ENCODE measurements around the gene SEPTIN7. TPM values are rescaled to one million over a fixed set of nuclear protein-coding genes. Genes with fewer than 3 reads are reported as not detected.
A peak's percentile ranks its signal among the peaks of the same experiment; 100 is the strongest.

Gene SEPTIN7
- polyA plus RNA-seq, 3 donors from 2014 or later: 794 to 1,103 (median 966) TPM

- H3K27ac Mint-ChIP-seq: peak overlapping the region; percentile 95 to 99 (median 98)
- peak overlapping the region; percentile 90 to 98 (median 97) for H3K4me3 Mint-ChIP-seq
- H3K27me3 Mint-ChIP-seq (ENCODE audit: low read depth in 3 of 3): peaks cover 17 to 30% (median 21%) of the 10 kb centered on the region in 3 donors
- no peaks in the 10 kb centered on the region for H3K9me3 Mint-ChIP-seq
- no peaks in the 10 kb centered on the region for H3K36me3 Mint-ChIP-seq
- DNase-seq: peak; percentile 93
- H3K4me1 Mint-ChIP-seq: peaks cover 56 to 62% of the 10 kb centered on the region in 2 donors
Measured at GRCh38 chr7:35801392-35802101, 690 bp downstream of the SEPTIN7 start.

DNA sequence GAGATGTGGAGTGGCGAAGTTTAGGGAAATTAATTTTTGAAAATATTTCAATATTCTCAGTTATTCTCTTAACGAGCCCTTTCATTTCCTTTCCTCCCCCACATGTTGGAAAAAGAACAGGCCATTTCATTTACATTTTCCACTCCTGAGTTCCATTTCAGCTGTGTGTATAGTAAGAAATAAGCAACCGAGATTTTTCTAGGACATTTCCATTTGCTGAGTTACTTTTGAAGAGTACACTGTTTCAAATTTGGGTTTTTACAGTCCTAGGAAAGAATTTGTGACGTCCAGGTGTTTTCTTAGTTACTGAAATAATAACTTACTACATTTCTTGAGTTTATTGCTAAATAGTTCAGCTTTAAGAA, 1.2 kb downstream of the SEPTIN7 start:
- Mint-ChIP-seq H3K9me3 (no peaks in the 10 kb centered on the region), H3K27me3 (ENCODE audit: low read depth in 3 of 3) (peaks cover 17 to 29% (median 21%) of the 10 kb centered on the region in 3 donors), H3K4me1 (peaks cover 61 to 67% of the 10 kb centered on the region in 2 donors), H3K36me3 (no peaks in the 10 kb centered on the region), H3K27ac (peak overlapping the region; percentile 95 to 99 (median 98)), H3K4me3 (peak overlapping the region; percentile 90 to 98 (median 97))
- no peak for DNase-seq

- Mint-ChIP-seq H3K4me3 (peak overlapping the region; percentile 90 to 98 (median 97)), H3K27me3 (ENCODE audit: low read depth in 3 of 3) (peaks cover 17 to 29% (median 21%) of the 10 kb centered on the region in 3 donors), H3K27ac (peak overlapping the region; percentile 95 to 99 (median 98)), H3K36me3 (no peaks in the 10 kb centered on the region), H3K9me3 (no peaks in the 10 kb centered on the region), H3K4me1 (peaks cover 63 to 68% of the 10 kb centered on the region in 2 donors)
- DNase-seq: no peak
Measured at GRCh38 chr7:35802649-35803048, 1.8 kb downstream of the SEPTIN7 start.

GRCh38 chr7:35804231-35804970, 3.5 kb downstream of the SEPTIN7 start:
- Mint-ChIP-seq H3K27ac (peak overlapping the region; percentile 86 to 99 (median 98)), H3K4me3 (peak overlapping the region; percentile 2 to 97 (median 31)), H3K36me3 (no peaks in the 10 kb centered on the region), H3K9me3 (no peaks in the 10 kb centered on the region), H3K4me1 (peaks cover 81 to 84% of the 10 kb centered on the region in 2 donors), H3K27me3 (ENCODE audit: low read depth in 3 of 3) (peaks cover 17 to 31% (median 25%) of the 10 kb centered on the region in 3 donors)
- DNase-seq: no peak

GRCh38 chr7:35805876-35806275, 5.0 kb downstream of the SEPTIN7 start:
- DNase-seq: no peak
- no peaks in the 10 kb centered on the region for H3K9me3 Mint-ChIP-seq
- H3K4me3 Mint-ChIP-seq: peak overlapping the region; percentile 22 to 41 (median 30)
- H3K36me3 Mint-ChIP-seq: no peaks in the 10 kb centered on the region
- H3K27me3 Mint-ChIP-seq (ENCODE audit: low read depth in 3 of 3): peaks cover 10 to 27% (median 17%) of the 10 kb centered on the region in 3 donors
- H3K4me1 Mint-ChIP-seq: peaks cover 84 to 88% of the 10 kb centered on the region in 2 donors
- H3K27ac Mint-ChIP-seq: peak overlapping the region; percentile 81 to 99 (median 90)

GRCh38 chr7:35816514-35816913, 15.7 kb downstream of the SEPTIN7 start:
- H3K27me3 Mint-ChIP-seq (ENCODE audit: low read depth in 3 of 3): no peaks in the 10 kb centered on the region
- no peak for DNase-seq
- H3K27ac Mint-ChIP-seq: peak overlapping the region in 5 of 6 donors; percentile 12 to 70 (median 41)
- H3K4me1 Mint-ChIP-seq: peaks cover 91 to 100% of the 10 kb centered on the region in 2 donors
- H3K4me3 Mint-ChIP-seq: peak overlapping the region; percentile 4 to 62 (median 8)
- H3K9me3 Mint-ChIP-seq: peaks cover 0 to 8% (median 0%) of the 10 kb centered on the region in 6 donors
- H3K36me3 Mint-ChIP-seq: peaks cover 0 to 4% (median 3%) of the 10 kb centered on the region in 3 donors

GRCh38 chr7:35817181-35817580, 16.3 kb downstream of the SEPTIN7 start:
- peaks cover 88 to 94% of the 10 kb centered on the region in 2 donors for H3K4me1 Mint-ChIP-seq
- peak overlapping the region; percentile 2 to 62 (median 6) for H3K4me3 Mint-ChIP-seq
- peaks cover 0 to 8% (median 0%) of the 10 kb centered on the region in 6 donors for H3K9me3 Mint-ChIP-seq
- H3K27ac Mint-ChIP-seq: peak overlapping the region; percentile 2 to 56 (median 42)
- peaks cover 0 to 4% (median 3%) of the 10 kb centered on the region in 3 donors for H3K36me3 Mint-ChIP-seq
- no peaks in the 10 kb centered on the region for H3K27me3 Mint-ChIP-seq (ENCODE audit: low read depth in 3 of 3)
- no peak for DNase-seq

DNA sequence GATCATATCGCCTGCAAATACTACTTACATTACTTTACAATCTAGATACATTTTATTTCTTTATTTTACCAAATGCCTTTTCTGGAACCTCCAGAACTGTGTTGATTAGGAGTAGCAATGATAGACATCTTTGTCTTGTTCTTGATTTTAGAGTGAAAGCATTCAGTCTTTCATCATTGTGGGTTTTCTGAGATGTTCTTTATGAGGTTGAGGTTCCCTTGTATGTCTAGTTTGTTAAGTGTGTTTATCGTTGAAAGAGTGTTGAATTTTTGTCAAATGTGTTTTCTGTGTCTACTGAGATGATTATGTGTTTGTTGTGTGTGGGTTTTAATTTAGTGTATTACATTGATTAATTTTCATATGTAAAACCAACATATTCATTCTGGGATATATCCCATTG, 17.1 kb downstream of the SEPTIN7 start:
- Mint-ChIP-seq H3K9me3 (peaks cover 0 to 8% (median 0%) of the 10 kb centered on the region in 6 donors), H3K4me1 (peaks cover 87 to 88% of the 10 kb centered on the region in 2 donors), H3K27me3 (ENCODE audit: low read depth in 3 of 3) (no peaks in the 10 kb centered on the region), H3K27ac (peak overlapping the region; percentile 7 to 79 (median 38)), H3K4me3 (peak overlapping the region; percentile 23 to 69 (median 52)), H3K36me3 (peaks cover 3 to 4% (median 3%) of the 10 kb centered on the region in 3 donors)
- DNase-seq: no peak

DNA sequence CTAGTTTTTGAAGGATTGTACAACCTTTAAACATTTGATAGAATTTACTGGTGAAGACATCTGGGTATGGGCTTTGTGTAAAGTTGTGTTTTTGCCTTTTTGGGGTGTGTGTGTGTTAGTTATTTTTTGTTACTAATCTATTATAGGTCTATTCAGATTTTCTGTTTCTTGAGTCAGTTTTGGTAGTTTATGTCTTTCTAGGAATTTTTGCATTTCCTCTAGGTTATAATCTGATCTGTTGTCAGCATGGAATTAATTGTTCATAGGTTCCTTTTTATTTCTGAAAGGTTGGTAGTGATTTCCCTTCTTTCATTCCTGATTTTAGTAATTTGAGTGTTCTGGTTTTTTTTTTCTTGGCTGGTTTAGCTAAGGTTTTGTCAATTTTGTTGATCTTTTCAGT, 17.7 kb downstream of the SEPTIN7 start:
- peaks cover 3 to 6% (median 4%) of the 10 kb centered on the region in 3 donors for H3K36me3 Mint-ChIP-seq
- no peak for DNase-seq
- H3K27ac Mint-ChIP-seq: peak overlapping the region; percentile 17 to 70 (median 34)
- H3K9me3 Mint-ChIP-seq: peaks cover 0 to 8% (median 0%) of the 10 kb centered on the region in 6 donors
- peak overlapping the region; percentile 23 to 69 (median 52) for H3K4me3 Mint-ChIP-seq
- peaks cover 0 to 1% (median 0%) of the 10 kb centered on the region in 3 donors for H3K27me3 Mint-ChIP-seq (ENCODE audit: low read depth in 3 of 3)
- H3K4me1 Mint-ChIP-seq: peaks cover 81 to 83% of the 10 kb centered on the region in 2 donors

GRCh38 chr7:35819310-35819709, 18.5 kb downstream of the SEPTIN7 start:
- H3K9me3 Mint-ChIP-seq: peaks cover 0 to 8% (median 0%) of the 10 kb centered on the region in 6 donors

DNA sequence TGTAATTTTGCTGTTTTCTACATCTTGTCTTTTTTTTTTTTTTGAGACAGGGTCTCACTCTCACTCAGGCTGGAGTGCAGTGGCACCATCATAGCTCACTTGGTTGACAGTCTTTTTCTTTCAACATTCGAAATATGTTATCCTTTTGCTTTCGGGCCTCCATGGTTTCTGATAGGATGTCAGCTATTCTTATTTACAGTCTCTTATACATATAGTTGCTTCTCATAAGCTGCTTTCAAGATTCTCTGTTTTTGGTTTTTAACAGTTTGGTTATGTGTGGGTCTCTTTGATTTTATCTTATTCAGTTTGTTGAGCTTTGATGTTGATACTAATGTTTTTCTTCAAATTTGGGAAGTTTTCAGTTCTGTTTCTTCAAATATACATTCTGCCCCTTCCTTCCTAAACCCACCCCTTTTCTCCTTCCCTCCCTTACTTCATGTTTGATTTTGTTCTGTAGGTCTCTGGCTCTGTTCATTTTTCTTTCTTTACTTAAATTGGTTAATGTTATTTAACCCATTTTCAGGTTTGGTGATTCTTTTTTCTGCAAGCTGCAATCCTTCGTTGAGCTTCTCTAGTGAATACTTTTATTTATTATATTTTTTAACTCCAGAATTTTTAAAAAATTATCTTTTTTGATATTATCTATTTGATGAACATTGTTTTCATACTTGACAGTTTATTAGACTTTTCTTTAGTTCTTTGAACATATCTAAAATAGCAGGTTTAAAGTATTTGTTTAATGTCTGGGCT, 19.3 kb downstream of the SEPTIN7 start:
- Mint-ChIP-seq H3K36me3 (peaks cover 3 to 7% (median 4%) of the 10 kb centered on the region in 3 donors), H3K27me3 (ENCODE audit: low read depth in 3 of 3) (peaks cover 0 to 3% (median 0%) of the 10 kb centered on the region in 3 donors), H3K4me1 (peaks cover 65 to 69% of the 10 kb centered on the region in 2 donors), H3K9me3 (peaks cover 0 to 8% (median 0%) of the 10 kb centered on the region in 6 donors), H3K4me3 (peak overlapping the region; percentile 29 to 69 (median 60)), H3K27ac (peak overlapping the region in 5 of 6 donors; percentile 47 to 83 (median 77))
- DNase-seq: no peak

More at GRCh38 chr7:35819310-35819709, 18.5 kb downstream of the SEPTIN7 start:
- peaks cover 3 to 7% (median 4%) of the 10 kb centered on the region in 3 donors for H3K36me3 Mint-ChIP-seq
- no peak for DNase-seq
- peak overlapping the region; percentile 23 to 69 (median 52) for H3K4me3 Mint-ChIP-seq
- H3K27ac Mint-ChIP-seq: peak overlapping the region; percentile 9 to 86 (median 44)
- peaks cover 0 to 3% (median 0%) of the 10 kb centered on the region in 3 donors for H3K27me3 Mint-ChIP-seq (ENCODE audit: low read depth in 3 of 3)
- peaks cover 73 to 75% of the 10 kb centered on the region in 2 donors for H3K4me1 Mint-ChIP-seq

- peaks cover 0 to 8% (median 0%) of the 10 kb centered on the region in 6 donors for H3K9me3 Mint-ChIP-seq
Measured at GRCh38 chr7:35820858-35821257, 20.0 kb downstream of the SEPTIN7 start.

DNA sequence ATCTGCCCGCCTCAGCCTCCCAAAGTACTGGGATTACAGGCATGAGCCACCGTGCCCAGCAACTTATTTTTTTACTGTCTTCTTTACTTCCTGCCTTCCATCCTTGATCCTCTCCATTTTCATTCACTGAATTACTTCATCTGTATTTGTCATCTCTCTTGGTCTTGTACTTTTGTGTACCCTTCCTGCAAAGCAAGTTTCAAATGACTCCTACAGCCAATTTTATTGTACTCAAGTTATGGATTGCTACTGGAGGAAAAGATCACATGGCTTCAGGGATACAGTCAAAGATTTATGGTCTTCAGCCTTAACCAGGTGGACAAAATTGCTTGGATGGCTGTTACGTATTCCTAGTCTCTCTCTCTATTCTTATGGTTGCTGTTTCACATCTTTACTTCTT, 22.6 kb downstream of the SEPTIN7 start:
- peaks cover 0 to 3% (median 0%) of the 10 kb centered on the region in 3 donors for H3K27me3 Mint-ChIP-seq (ENCODE audit: low read depth in 3 of 3)
- H3K36me3 Mint-ChIP-seq: peaks cover 3 to 7% (median 4%) of the 10 kb centered on the region in 3 donors
- peak overlapping the region in 3 of 5 donors; percentile 0 to 31 (median 7) for H3K4me3 Mint-ChIP-seq
- DNase-seq: no peak
- peak overlapping the region in 4 of 6 donors; percentile 0 to 55 (median 13) for H3K27ac Mint-ChIP-seq
- peaks cover 0 to 8% (median 0%) of the 10 kb centered on the region in 6 donors for H3K9me3 Mint-ChIP-seq
- H3K4me1 Mint-ChIP-seq: peaks cover 39 to 55% of the 10 kb centered on the region in 2 donors

More at GRCh38 chr7:35820858-35821257, 20.0 kb downstream of the SEPTIN7 start:
- peak overlapping the region in 1 of 6 donors; percentile 41 for H3K27ac Mint-ChIP-seq
- H3K4me3 Mint-ChIP-seq: peak overlapping the region in 1 of 5 donors; percentile 5
- peaks cover 0 to 3% (median 0%) of the 10 kb centered on the region in 3 donors for H3K27me3 Mint-ChIP-seq (ENCODE audit: low read depth in 3 of 3)
- peaks cover 57 to 64% of the 10 kb centered on the region in 2 donors for H3K4me1 Mint-ChIP-seq
- no peak for DNase-seq
- peaks cover 3 to 7% (median 4%) of the 10 kb centered on the region in 3 donors for H3K36me3 Mint-ChIP-seq

Measured in immature natural killer cell (primary cell).